HG02798 (cell line): ENCODE measurements around the gene AP1AR.

ENCODE experiments used
- ATAC-seq: cut with Tn5 transposase; IDR thresholded peaks from one replicate; pipeline ENCODE4 v1.9.1; 2021; ENCODE audit warnings: mild to moderate bottlenecking; ENCODE audit not compliant: unreplicated experiment, poor library complexity

The AP1AR gene

DNA sequence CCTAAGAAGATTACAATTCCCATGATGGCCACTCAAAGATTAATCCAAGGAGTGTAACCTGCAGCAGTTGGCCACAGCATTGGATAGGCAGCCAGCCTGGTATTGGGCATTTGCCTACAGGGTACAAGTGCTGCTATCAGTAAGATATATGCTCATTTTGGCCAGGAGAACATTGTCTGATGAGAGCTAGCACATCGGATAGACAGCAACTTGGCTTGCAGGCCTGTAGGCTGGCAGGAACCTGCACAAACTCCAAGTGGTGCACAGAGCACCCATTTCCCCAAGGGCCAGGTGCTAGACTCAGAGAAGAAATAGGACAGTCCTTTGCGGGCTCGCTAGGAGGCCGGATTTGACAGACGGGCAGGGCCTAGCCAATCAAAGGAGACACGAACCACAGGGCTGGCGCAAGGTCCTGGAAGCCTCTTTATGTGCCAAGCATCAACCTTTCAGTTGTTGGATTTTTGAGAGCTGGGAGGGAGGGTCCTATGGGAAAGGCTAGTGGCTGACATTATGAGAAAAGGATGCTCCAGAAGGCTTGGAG is 11.7 kb upstream of the AP1AR start:
- no peak for ATAC-seq

DNA sequence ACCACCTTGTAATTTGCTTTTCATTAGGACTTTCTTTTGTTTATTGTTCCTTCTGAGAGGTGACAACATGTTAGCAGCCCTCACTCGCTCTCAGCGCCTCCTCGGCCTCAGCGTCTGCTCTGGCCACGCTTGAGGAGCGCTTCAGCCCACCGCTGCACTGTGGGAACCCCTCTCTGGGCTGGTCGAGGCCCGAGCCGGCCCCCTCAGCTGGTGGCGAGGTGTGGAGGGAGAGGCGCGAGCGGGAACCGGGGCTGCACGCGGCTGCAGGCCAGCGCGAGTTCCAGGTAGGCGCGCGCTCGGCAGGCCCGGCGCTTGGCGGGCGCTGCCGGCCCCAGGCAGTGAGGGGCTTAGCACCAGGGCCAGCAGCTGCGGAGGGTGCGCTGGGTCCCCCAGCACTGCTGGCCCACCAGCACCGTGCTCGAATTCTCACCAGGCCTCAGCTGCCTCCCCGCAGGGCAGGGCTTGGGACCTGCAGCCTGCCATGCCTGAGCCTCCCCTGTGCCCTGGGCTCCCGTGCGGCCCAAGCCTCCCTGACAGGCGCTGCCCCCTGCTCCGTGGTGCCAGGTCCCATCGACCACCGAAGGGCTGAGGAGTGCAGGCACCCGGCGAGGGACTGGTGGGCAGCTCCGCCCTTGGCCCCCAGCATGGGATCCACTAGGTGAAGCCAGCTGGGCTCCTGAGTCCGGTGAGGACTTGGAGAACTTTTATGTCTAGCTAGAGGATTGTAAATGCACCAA is 9.2 kb upstream of the AP1AR start:
- no peak for ATAC-seq

DNA sequence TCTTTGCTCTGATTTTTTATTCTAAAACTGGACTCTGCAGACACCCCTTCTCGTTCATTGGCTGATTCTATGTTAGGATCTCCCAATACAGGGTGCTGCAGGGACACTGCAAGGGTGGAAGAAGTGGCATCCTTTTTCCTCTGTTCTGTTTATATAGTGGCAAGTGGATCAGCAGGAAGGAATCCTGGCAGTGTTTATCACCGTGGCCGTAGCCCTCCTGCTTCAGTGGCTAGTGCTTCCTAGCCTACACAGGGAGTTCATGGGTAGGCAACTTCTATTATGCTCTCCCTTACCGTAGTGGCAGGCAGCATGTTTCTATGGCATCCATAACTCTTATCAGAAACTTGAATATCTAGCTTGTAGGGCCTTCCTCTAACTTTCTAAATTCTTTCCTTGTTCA is 6.4 kb upstream of the AP1AR start:
- ATAC-seq = no peak

DNA sequence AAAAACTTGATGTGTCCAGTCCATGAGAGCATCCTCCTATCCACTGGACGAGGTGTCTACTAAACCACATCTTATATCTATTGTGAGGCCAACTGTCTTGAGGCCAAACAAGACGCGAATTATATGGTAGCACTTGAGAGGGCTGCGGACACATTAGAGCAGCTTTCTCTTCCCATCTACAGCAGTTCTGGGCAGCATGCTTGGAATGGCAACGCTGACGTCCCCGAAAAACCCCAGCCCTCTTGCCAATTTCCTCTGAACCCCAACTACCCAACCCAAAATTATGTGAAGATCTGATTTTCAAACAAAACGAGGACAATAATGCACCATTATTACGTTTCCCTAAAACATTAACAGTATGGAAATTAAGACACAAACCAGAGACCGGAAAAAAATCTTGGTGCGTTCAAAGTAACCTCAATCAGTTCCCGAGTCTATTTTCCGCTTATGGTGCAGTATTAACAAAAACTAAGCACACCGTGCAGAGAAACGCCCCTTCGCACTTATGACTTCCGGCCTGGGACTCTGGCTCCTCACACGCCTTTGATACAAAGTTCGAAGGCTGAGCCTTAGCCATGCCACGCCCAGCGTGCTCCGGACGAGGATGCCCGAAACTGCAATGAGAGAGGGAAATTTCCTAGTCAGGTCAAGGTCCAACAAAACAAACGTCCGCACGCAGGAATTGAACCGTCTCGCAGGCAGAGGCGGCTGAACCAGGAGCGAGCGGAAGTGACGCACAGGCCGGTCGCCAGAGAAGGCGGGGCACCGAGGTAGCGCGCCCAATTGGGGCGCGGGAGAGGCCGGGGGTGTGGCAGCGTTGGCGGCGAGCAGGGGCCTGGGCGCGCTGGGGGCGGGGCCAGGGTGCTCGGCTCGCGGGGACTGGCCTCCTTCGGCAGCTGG is 458 bp upstream of the AP1AR start:
- ATAC-seq = peak; percentile 88

GRCh38 chr4:112234952-112235609 is 3.5 kb downstream of the AP1AR start:
- ATAC-seq = no peak

- no peak for ATAC-seq
These were observed 4.5 kb downstream of the AP1AR start for GRCh38 chr4:112236040-112236439.

DNA sequence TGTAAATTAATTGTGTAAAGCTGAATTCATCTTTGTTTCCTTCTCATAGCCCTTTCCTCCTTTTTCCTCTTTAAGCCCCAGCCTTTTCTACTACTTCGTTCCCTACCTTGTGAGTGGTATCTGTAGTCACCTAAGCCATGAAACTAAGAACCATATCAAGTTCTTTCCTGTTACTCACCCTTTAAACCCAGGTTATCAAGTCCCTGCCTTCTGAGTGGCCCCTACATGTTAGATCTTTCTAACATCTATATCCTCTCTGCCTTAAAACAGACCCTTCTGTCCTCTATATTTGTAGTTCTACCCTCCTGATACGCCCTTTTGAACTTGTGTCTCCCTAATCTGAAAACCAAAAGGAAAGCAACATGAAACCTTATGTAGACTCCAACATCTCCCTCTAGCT is 7.2 kb downstream of the AP1AR start:
- ATAC-seq = no peak

DNA sequence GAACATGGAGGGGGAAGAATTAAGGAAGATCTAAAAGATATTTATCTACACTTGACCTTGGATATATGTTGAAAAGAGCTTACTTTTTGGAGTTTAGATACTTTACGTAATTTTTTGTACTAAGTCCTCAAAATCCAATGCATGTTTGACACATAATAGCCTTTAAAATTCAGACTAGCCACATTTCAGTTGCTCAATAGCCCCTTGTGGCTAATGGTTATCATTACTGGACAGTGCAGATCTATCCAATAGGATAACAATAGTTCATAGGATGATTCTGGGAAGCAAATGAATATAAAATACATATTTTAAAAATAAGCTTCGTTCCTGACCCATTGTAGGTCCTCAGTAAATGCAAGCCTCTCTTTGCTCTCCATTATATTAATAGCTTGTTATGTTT is 13.8 kb downstream of the AP1AR start:
- ATAC-seq = no peak

DNA sequence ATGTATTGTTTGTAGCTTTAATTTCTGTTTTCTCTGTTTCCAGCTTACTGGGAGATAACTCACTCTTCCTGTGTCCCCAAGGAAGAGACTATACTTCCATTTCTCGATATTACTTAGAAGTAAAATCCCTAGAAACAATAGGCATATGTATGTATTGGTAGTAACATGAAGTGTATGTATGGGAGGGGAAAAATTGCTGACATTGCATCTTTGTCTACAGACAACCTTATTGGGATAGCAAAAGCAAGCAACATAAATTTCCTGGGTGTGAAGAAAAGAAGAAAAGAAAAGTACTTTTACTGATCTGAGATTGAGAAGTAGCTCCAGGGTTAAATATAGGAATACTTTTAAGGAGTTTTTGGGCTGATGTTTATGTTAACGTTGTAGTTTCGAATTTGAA is 15.4 kb downstream of the AP1AR start:
- no peak for ATAC-seq

GRCh38 chr4:112251019-112251643 is 19.5 kb downstream of the AP1AR start:
- ATAC-seq = no peak

GRCh38 chr4:112252234-112252633 is 20.6 kb downstream of the AP1AR start:
- no peak for ATAC-seq

GRCh38 chr4:112253382-112254000 is 21.9 kb downstream of the AP1AR start:
- peak; percentile 83 for ATAC-seq

DNA sequence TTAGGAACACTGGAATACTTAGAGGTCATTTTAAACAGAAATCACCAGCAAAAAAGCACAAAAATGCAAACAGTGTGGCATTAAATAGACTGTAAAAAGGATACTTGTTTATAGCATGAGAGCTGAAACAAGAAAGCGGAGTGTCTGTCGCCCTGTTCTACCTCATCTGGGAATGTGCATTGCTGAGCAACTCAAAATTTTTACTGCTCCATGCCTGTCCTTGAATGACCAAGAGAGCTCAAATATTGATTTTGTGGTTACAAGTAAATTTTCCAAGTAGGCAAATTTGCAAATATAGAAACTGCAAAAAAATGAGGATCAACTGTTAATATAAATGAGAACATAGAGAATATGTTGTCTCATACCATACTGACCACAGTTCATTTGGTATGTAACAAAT is 25.5 kb downstream of the AP1AR start:
- no peak for ATAC-seq

GRCh38 chr4:112266823-112267222 is 35.2 kb downstream of the AP1AR start:
- ATAC-seq = no peak

DNA sequence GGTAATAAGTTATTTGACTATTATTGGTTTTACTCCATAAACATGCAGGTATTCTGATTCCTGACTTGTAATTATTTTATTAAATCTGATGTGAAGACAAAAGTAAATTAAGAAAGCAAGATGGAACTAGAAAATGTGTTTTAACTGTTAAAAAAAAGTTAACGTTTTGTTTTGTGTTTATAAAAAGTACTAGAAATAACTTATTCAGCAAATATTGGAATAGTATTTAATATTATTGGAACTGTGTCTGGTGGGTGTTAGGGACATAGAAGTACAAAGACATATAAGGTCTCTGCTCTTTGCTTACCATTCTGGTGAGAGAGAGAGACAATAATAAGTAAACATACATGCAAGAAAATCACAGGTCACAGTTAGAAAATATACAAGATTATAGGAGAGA is 38.5 kb downstream of the AP1AR start:
- no peak for ATAC-seq

DNA sequence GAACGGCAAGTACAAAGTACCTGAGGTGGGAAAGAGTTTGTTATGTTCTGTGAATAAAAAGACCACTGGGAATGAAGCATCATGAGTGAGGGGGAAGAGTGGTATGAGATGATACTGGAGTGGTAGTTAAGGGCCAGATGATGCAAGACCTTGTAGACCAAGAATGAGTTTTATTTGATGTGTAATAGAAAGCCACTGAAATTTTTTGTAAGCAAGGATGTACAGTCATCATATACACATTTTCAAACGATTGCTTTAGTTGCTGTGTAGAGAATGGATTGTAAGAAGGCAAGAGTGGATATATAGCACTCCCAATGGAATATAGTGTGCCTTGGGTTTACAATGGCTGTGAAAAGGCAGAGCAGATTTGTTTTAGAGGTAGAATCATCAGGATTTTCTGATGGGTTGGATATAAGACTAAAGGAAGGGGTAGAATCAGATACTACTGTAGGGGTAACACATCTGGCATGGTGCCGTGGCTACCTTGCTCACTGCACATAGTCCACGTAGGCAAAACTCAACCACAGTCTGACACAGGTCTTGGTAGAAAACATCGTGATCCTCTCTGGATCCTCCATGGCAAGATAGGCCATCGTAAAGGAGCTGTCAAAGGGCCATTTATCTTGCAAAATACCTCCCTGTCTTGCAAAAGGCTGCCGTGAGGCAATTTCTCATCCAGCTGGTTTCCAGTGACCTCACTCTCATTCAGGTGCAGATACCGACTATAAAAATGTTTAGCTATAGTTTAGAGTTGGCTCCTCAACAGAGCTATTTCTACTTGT is 39.2 kb downstream of the AP1AR start:
- no peak for ATAC-seq

DNA sequence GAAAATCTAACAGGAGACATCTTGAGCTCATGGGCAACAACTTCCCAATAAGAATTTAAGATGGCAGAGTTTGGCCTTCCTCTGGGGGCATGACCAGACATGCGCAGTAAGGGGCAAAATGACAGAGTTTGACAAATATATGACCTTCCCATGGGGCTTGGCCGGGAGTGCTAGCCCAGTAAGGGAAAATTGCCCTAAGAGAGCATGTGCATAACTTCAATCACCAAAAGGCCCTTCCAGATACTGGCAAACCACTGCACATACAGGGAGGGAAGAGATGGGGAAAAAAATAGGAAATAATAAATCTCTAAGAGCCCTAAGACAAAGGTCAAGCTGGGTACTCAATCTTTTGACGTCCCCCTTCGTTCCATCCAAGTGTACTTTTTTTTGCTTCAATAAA is 40.7 kb downstream of the AP1AR start:
- ATAC-seq = no peak

DNA sequence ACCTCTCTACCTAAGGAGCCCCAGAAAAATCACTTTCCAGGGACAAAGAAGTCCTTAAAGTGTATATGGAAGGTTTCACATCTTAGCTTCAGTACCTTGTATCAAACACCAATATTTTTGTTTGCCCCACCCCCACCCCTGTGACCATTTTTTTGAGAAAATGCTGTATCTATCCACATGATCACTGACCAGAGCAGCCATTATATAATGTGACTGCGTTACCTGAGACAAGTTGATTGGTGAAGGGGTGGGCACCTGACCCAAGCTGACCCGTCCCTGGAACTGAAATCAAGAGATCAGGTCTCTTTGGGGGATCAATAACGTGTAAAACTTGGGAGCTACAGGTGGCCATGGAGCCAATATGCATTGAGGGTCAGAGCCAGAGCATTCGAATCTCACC is 43.4 kb downstream of the AP1AR start:
- ATAC-seq = no peak

DNA sequence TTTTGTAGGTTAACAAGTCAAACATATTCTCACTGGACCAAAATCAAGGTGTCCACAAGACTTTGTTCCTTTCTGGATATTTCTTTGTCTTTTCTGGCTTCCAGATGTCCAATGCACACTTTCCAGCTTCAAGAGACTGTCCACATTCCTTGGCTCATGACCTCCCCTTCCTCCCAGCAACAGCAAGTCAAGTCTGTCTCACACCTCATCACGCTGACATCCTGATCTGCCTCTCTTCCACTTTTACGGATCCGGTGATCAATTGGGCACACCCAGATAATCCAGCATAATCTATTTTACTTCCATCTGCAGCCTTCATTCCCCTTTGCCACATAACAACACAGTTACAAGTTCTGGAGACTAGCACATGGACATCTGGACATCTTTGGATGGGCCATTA is 44.5 kb downstream of the AP1AR start:
- no peak for ATAC-seq
